Measurements from ENCODE around the gene GRID1. TPM values are rescaled to one million over a fixed set of nuclear protein-coding genes. Genes with fewer than 3 reads are reported as not detected.
A peak's percentile ranks its signal among the peaks of the same experiment; 100 is the strongest.
"Not testable (repeated sequence)": the region's sequence is repeated elsewhere in the genome, so short reads cannot be mapped to it uniquely, and the experiment has no call there.

The GRID1 gene
- polyA plus RNA-seq, 12 donors, result 3.0 to 7.0 (median 4.9) TPM; not detected in 2

GRCh38 chr10:85874208-85874607 is 492.4 kb downstream of the GRID1 start:
- no peak for DNase-seq

DNA sequence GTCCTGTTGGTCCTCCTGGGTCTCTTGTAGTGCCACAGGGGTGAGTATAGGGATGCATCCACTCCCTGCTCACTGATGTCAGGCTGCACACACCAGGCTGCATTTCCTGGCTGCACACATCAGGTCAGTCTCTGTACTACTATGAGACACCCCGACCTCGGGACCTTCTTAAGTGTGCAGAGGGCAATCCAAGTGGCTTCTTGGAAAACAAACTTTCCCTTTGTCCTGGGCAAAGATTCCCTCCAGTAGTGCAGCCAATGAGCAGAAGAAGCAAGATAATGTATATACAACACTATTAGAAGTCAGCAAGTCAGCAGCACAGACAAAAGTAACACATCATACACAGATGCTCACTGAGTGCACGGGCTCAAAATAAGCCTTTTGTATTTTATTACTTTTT is 493.5 kb downstream of the GRID1 start:
- no peak for DNase-seq

DNA sequence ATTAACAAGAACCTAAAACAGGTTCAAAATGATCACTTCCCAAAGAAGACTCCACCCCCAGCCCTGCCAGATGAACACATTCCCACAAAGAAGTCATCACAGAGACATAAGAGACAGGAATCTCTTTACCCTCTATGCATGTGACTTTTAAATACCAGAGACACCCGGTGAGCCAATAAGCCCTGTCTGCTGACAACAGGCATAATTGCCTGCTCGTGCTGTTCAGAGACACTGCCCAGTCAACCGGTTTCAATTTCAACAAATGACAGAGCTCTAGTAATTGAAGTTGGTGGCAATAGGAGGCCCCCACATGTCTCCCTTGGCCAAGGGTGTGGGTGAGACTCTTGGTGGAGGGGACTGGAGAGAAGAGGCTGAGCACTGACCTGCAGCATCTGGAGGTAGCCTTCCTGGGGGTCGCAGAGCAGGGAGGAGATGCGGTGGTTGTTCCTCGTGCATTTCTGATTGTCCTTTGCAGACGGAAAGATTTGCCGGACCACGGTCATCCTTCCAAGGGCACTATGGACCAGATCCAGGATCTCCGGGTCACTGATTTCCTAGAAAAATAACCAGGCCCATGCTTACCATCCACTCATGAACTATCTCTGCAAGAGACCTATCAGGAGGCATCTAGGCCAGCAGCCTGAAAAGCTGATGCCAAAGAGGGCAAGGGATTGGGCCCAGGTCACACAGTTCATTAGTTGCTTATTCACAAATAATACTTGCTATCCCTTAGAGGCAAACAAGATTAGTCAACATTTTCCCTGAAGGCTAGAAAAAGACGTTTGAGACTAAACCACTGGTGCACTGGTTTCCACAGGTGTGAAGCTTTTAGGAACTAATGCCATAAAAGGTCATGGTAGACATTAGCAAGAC is 497.7 kb downstream of the GRID1 start:
- no peak for DNase-seq

GRCh38 chr10:85864868-85865526 is 501.6 kb downstream of the GRID1 start:
- DNase-seq, result no peak

DNA sequence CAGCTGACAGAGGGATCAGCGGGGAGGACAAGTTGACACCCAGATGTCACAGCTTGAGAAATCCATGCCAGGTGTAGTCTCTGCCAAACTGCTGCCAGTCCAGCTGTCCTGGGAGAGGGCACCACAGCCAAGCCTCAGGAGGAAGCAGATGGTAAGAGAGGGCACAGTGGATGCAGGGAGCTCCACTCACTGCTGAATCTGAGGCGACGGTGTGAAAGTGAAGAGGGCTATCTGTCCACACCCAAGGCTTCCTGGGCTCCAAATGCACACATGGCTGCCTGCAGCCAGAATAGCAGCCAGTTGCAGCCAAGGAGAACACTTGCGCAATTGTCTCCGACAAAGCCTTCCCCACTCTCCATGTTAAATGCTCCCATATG is 502.4 kb downstream of the GRID1 start:
- DNase-seq, result peak; percentile 33

- DNase-seq, result no peak
These were observed 503.1 kb downstream of the GRID1 start for GRCh38 chr10:85863301-85864172.

- DNase-seq, result no peak
These were observed 503.8 kb downstream of the GRID1 start for GRCh38 chr10:85862771-85863170.

DNA sequence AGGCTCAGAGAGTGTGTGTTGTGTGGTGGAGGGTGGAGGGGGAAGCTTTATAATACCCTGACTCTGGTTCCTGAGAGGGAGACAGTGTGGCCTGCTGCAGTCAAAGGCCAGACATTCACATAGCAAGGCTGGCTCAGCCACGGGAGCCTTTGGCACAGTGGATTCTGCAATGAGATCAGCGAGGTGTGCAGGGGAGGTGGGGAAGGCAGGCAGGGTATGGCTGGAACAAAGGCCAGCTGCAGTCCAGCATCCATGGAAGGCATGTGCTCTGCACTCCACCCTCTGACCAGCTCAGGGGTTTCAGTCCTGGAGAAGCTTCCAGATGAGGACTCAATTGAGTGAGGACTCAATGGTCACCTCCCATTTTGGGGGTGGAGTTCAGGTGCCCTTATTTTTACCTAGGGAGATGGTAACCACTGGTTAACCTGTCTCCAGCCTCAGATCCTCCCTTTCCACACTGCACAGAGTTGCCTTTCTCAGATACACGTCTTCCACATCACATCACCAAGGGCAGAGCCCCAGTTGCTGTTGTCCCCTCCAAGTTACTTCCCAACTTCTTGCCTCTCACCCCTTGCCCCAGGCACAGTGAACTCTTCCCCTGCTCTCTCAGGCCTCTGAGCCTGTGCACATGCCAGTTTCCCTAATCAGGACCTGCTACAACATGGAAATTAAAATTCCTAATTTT is 504.9 kb downstream of the GRID1 start:
- no peak for DNase-seq

- no peak for DNase-seq
These were observed 506.7 kb downstream of the GRID1 start for GRCh38 chr10:85859859-85860258.

GRCh38 chr10:85858776-85859515 is 507.6 kb downstream of the GRID1 start:
- DNase-seq, result no peak

- DNase-seq, result no peak
These were observed 508.8 kb downstream of the GRID1 start for GRCh38 chr10:85857791-85858190.

- DNase-seq, result no peak
These were observed 509.3 kb downstream of the GRID1 start for GRCh38 chr10:85857305-85857704.

DNA sequence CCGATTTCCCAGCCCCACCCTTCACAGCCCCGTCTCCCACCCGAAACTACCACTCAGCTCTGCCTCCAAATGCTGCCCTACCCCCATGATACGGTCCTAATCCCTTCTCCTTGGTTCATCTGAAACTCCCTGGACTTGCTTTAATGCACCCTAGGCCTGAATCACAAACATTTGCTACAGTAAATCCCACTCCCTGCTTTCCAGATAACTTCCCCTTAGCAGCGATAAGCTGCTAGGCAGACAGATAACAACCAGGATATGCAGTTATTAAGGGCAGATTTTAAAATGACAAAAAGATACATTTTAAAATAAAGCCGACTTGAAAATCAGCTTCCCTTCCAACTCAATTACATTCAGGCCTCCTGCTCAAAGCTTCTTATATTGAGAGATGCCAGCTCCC is 514.7 kb downstream of the GRID1 start:
- DNase-seq, result no peak

GRCh38 chr10:85851325-85851724 is 515.3 kb downstream of the GRID1 start:
- no peak for DNase-seq

DNA sequence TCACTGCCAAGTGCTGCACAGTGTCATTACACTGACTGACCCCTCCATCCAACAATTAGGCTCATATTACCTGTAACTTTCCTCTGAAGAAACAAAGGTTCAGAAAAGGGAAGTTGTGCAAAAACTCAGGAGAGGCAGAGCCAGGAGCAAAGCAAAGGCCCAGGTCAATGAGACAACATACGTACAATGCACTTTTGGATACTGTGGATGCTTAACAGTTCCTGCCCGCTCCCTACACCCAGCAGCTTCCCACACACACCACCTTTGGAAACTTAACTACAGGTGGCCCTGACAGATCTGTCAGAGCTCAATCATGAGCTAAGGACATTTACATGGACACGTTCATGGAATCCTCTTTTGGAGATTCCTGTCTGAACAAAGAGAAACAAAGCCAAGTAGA is 515.9 kb downstream of the GRID1 start:
- no peak for DNase-seq

DNA sequence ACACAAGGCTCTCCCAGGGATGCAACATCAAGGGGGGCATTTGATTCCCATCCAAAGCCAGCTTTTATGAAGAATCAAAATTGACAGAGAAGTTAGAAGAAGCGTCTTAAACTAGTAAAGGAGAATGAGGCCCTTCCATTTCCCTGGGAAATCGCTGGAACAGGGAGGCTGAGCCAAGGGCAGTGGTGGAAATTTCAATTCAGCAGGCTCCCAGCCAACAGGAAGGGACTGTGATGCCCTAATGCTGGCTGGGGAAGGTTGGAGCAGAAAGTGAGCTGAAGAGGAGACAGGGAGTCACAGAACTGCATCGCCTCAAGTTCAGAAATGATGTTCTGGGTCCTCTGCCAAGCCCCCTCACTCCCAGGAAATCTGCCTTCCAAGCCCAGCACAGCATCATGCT is 517.3 kb downstream of the GRID1 start:
- DNase-seq, result peak; percentile 20

DNA sequence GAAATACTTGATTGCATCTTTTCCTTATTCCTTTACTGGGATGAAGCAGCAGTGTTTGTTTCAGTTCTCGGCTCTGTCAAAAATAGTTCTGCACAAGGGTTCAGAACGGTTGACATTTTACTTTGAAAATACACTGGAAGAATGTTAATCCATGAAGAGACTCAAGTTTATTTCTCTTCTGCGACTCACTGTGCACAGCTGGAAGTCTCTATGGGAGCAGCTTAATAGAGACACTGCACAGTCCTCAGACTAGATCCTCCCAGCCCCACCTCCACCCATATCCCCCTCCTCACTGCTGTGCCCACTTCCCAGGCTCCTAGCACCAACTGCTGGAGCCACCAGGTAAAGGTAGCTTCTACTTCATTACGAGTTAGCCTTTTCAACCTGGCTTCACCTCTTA is 517.8 kb downstream of the GRID1 start:
- no peak for DNase-seq

DNA sequence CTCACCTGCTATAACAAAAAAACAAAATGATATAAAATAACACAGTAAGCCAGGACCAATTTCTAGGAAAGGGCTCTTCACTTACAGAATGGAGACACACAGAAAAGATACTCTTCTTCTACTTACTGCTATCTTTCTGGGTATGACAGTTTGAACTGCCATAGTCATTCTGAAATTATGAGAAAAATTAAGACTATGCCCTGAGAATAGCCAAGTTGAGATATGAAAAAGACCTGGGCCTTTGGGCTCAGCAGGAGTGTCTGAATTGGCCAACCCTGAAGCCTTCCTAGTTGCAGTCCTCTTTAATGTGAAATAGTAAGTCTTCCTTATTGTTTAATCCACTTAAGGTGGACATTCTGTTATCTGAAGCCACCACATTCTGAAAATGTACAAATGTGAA is 519.5 kb downstream of the GRID1 start:
- DNase-seq, result no peak

DNA sequence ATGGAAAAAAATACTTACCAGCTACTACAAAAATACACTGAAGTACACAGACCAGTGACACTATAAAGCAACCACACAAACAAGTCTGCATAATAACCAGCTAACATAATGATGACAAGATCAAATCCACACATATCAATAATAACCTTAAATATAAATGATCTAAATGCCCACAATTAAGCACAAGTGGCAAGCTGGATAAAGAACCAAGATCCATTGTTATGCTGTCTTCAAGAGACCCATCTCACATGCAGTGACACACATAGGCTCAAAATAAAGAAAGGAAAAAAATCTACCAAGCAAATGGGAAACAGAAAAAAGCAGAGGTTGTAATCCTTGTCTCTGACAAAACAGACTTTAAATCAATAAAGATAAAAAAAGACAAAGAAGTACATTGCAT is 527.9 kb downstream of the GRID1 start:
- DNase-seq, result not testable (repeated sequence)

- DNase-seq, result no peak
These were observed 533.6 kb downstream of the GRID1 start for GRCh38 chr10:85832988-85833387.

- DNase-seq, result no peak
These were observed 535.2 kb downstream of the GRID1 start for GRCh38 chr10:85831422-85831821.
